Loucy (cell line): ENCODE data around the gene ADRA2A.

Experiments
- CTCF ChIP-seq: fragments of 200-600 bp; sonication (generic); conservative IDR thresholded peaks from 2 replicates; pipeline ENCODE4 v1.5.1; 2014; ENCODE audit warnings: mild to moderate bottlenecking, antibody characterized with exemption, low read length
- EZH2phosphoT487 ChIP-seq: fragments of 200-600 bp; IDR thresholded peaks from 2 replicates; pipeline ENCODE4 v1.6.1; 2018; ENCODE audit warnings: antibody characterized with exemption, mild to moderate bottlenecking, moderate library complexity, borderline replicate concordance

GRCh38 chr10:111104811-111105210 lies 28.0 kb downstream of the ADRA2A start:
- TF ChIP-seq CTCF (no peak), EZH2phosphoT487 (no peak)
